Measurements from ENCODE around the gene CAPN5.

GRCh38 chr11:77106321-77106720 is 39.5 kb downstream of the CAPN5 start:
- TF ChIP-seq EZH2phosphoT487 (IDR thresholded peaks at IDR 0.05; ENCODE audit: insufficient read depth, low read depth) (no peak), EZH2 (IDR thresholded peaks at IDR 0.05; ENCODE audit: insufficient read depth, poor library complexity, severe bottlenecking) (no peak)
